ENCODE results near the gene DHCR24.

GRCh38 chr1:54807756-54808155 lies 79.2 kb downstream of the DHCR24 start:
- TF ChIP-seq REST (IDR thresholded peaks at IDR 0.05; ENCODE audit: low read depth) (no peak), EP300 (IDR thresholded peaks at IDR 0.05; ENCODE audit: borderline replicate concordance) (no peak), RAD21 (IDR thresholded peaks at IDR 0.05; ENCODE audit: low read depth) (no peak), TCF12 (IDR thresholded peaks at IDR 0.05; ENCODE audit: low read depth) (no peak), NFIC (IDR thresholded peaks at IDR 0.05) (no peak), USF1 (IDR thresholded peaks at IDR 0.05) (no peak), MAX (IDR thresholded peaks at IDR 0.05) (no peak), FOXM1 (IDR thresholded peaks at IDR 0.05; ENCODE audit: borderline replicate concordance, low read depth) (no peak), TEAD4 (IDR thresholded peaks at IDR 0.05) (no peak), EGR1 (IDR thresholded peaks at IDR 0.05) (no peak)

All from Ishikawa (cell line).